GM12878 (cell line): Measurements from ENCODE around the gene HBZ. TPM values are rescaled to one million over a fixed set of nuclear protein-coding genes. Genes with fewer than 3 reads are reported as not detected.

Experiments
- ATAC-seq: fragments of 200-7000 bp; cut with Tn5 transposase; 3 replicates; pipeline ENCODE4 v1.9.1; 2020; ENCODE audit warnings: mild to moderate bottlenecking, moderate library complexity
- BruUV-seq: library from RNA; stranded (reverse); fragments of 400-500 nt; replicated peaks from 2 replicates; lab custom pipeline; 2021; lab: Mats Ljungman, UMichigan
- CTCF ChIA-PET: fragments of 300-600 bp; sonication (Branson Sonifier 250); formaldehyde crosslinking; extraction: SDS; loops from one replicate; lab custom pipeline; 2021; ENCODE audit warnings: inconsistent platforms; lab: Yijun Ruan, JAX
- POLR2A ChIA-PET: fragments of 350-600 bp; formaldehyde crosslinking; extraction: SDS; loops from one replicate; lab custom pipeline; 2021; ENCODE audit warnings: inconsistent platforms; lab: Charles Lee
- RAD21 ChIA-PET: fragments of 300-600 bp; sonication (Branson Sonifier 250); formaldehyde crosslinking; loops from one replicate; lab custom pipeline; 2023; ENCODE audit warnings: antibody characterized with exemption; ENCODE audit not compliant: unreplicated experiment; lab: Charles Lee
- SMC1A ChIA-PET: fragments of 300-600 bp; sonication (Branson Sonifier 250); formaldehyde crosslinking; loops from one replicate; lab custom pipeline; 2023; ENCODE audit not compliant: unreplicated experiment, uncharacterized antibody; lab: Charles Lee
- DNase-seq: peaks from one replicate; pipeline ENCODE4 v3.0.0-alpha.2; 2011; ENCODE audit warnings: low read depth, low spot score
- FAIRE-seq: peaks from 3 replicates; lab custom pipeline; 2011; peaks lifted over from hg19 to GRCh38; lab: Jason Lieb, UNC
- H2AFZ ChIP-seq: 2 replicates; pipeline ENCODE4 v1.6.0; 2011; ENCODE audit warnings: low read depth, low read length, control low read depth; ENCODE audit not compliant: control insufficient read depth
- H3K27ac ChIP-seq: 2 replicates; pipeline ENCODE4 v1.5.1; 2011; ENCODE audit warnings: control low read depth; ENCODE audit not compliant: control insufficient read depth, insufficient read depth
- H3K27me3 ChIP-seq, 2 experiments: replicated peaks in 1 of 2; 2 replicates each; pipeline versions ENCODE4 v1.6.0 to v1.6.1; 2011; ENCODE audit warnings: low read length in 1 of 2; ENCODE audit not compliant: control insufficient read depth in 2 of 2, insufficient read depth in 2 of 2
- H3K36me3 ChIP-seq, 2 experiments: 2 replicates each; pipeline ENCODE4 v1.5.1; 2011; ENCODE audit warnings: low read length in 1 of 2; ENCODE audit not compliant: control insufficient read depth in 2 of 2, insufficient read depth in 2 of 2
- H3K4me1 ChIP-seq: 2 replicates; pipeline ENCODE4 v1.6.1; 2011; ENCODE audit warnings: mild to moderate bottlenecking, low read length, moderate library complexity, mixed read lengths; ENCODE audit not compliant: control insufficient read depth, insufficient read depth
- H3K4me2 ChIP-seq: 2 replicates; pipeline ENCODE4 v1.6.0; 2011; ENCODE audit warnings: control low read depth; ENCODE audit not compliant: control insufficient read depth, insufficient read depth
- H3K4me3 ChIP-seq: fragments of 200-600 bp; sonication (generic); 2 replicates; pipeline ENCODE4 v1.5.1; 2016
- H3K79me2 ChIP-seq: 2 replicates; pipeline ENCODE4 v1.6.0; 2011; ENCODE audit warnings: low read length; ENCODE audit not compliant: control insufficient read depth, insufficient read depth
- H3K9ac ChIP-seq: 2 replicates; pipeline ENCODE4 v1.8.0; 2011; ENCODE audit warnings: low read length, control low read depth, mixed read lengths; ENCODE audit not compliant: control insufficient read depth, insufficient read depth
- H3K9me3 ChIP-seq: replicated peaks from 3 replicates; pipeline ENCODE4 v1.5.1; 2011; ENCODE audit warnings: mild to moderate bottlenecking, low read length; ENCODE audit not compliant: control insufficient read depth, insufficient read depth
- H4K20me1 ChIP-seq: 2 replicates; pipeline ENCODE4 v1.6.0; 2011; ENCODE audit not compliant: control insufficient read depth, insufficient read depth
- BACH1 ChIP-seq: fragments of 450-650 bp; IDR thresholded peaks from 2 replicates; pipeline ENCODE4 v1.6.1; 2017; ENCODE audit warnings: mild to moderate bottlenecking, borderline replicate concordance
- CBX3 ChIP-seq: fragments of 200-600 bp; sonication (generic); IDR thresholded peaks from 2 replicates; pipeline ENCODE4 v1.6.1; 2016; ENCODE audit warnings: low read depth, borderline replicate concordance
- MEF2B ChIP-seq: fragments of 450-650 bp; IDR thresholded peaks from 2 replicates; pipeline ENCODE4 v1.6.1; 2018; ENCODE audit warnings: mild to moderate bottlenecking, moderate library complexity; ENCODE audit not compliant: partially characterized antibody, poor library complexity, severe bottlenecking
- NR2C1 ChIP-seq: fragments of 450-650 bp; IDR thresholded peaks from 2 replicates; pipeline ENCODE4 v1.6.1; 2017; ENCODE audit warnings: antibody characterized with exemption, mild to moderate bottlenecking, moderate library complexity
- SMC3 ChIP-seq: IDR thresholded peaks from 2 replicates; pipeline ENCODE4 v1.6.1; 2011; ENCODE audit warnings: low read length, improper control_type of control experiment, borderline replicate concordance
- ZNF592 ChIP-seq: fragments of 450-650 bp; IDR thresholded peaks from 2 replicates; pipeline ENCODE4 v1.6.1; 2017; ENCODE audit warnings: mild to moderate bottlenecking, moderate library complexity
- WGBS: methylation state at CpG from one replicate; pipeline ENCODE4 v1.1.6; 2016; ENCODE audit warnings: low lambda C conversion rate; ENCODE audit not compliant: insufficient replicate concordance, insufficient coverage; ENCODE audit errors: missing lambda C conversion rate; 5-methylcytosine and 5-hydroxymethylcytosine counted together
- in situ Hi-C: fragments of 300-500 bp; cut with MboI; formaldehyde crosslinking; loops from 9 replicates; pipeline ENCODE4 v1.14.3; 2018; ENCODE audit warnings: mixed read lengths
- intact Hi-C: fragments of 100-400 bp; cut with micrococcal nuclease; formaldehyde crosslinking; loops from one replicate; pipeline ENCODE4 v1.14.2; 2022; ENCODE audit not compliant: unreplicated experiment
- polyA plus RNA-seq, 11 experiments: library from polyadenylated mRNA; depleted of rRNA in 4 of 11; unstranded in 6 of 11; stranded (reverse) in 5 of 11; fragments of >200 nt; fragmentation: Nextera tagmentation in 4 of 11; fragmentation: Illumina TruSeq in 1 of 11; extraction: Ambion mirVana in 4 of 11; extraction: Trizol in 1 of 11; gene quantifications; 1 replicate in 1 of 11; 2 replicates in 10 of 11; pipeline versions ENCODE4 v1.2.1 to v1.2.3, GENCODE V29; 2011 to 2016; ENCODE audit warnings: inconsistent platforms in 2 of 11, missing spikeins in 2 of 11, low read depth in 1 of 11
- total RNA-seq, 4 experiments: library from RNA; depleted of rRNA in 3 of 4; stranded (reverse); fragments of >200 nt in 3 of 4; fragmentation: Illumina TruSeq in 1 of 4; extraction: Trizol in 1 of 4; gene quantifications; 2 replicates each; pipeline versions ENCODE4 v1.2.1 to v1.2.3, GENCODE V29; 2013 to 2021
- TF ChIP-seq, protein P1 (sequence below): fragments of 450-650 bp; IDR thresholded peaks from 2 replicates; pipeline ENCODE4 v1.6.1; 2018; ENCODE audit warnings: borderline replicate concordance, mild to moderate bottlenecking; ENCODE audit not compliant: partially characterized antibody
- TF ChIP-seq, protein P2 (sequence below): fragments of 450-650 bp; conservative IDR thresholded peaks from 2 replicates; pipeline ENCODE4 v1.6.1; 2017; ENCODE audit warnings: mild to moderate bottlenecking, moderate library complexity

Gene HBZ
- total and polyA plus RNA-seq, 10 of the 15 experiments (the other 5 are each of a cell fraction or from before 2014, with no cell fraction given): 0.49 TPM; not detected in 9

DNA sequence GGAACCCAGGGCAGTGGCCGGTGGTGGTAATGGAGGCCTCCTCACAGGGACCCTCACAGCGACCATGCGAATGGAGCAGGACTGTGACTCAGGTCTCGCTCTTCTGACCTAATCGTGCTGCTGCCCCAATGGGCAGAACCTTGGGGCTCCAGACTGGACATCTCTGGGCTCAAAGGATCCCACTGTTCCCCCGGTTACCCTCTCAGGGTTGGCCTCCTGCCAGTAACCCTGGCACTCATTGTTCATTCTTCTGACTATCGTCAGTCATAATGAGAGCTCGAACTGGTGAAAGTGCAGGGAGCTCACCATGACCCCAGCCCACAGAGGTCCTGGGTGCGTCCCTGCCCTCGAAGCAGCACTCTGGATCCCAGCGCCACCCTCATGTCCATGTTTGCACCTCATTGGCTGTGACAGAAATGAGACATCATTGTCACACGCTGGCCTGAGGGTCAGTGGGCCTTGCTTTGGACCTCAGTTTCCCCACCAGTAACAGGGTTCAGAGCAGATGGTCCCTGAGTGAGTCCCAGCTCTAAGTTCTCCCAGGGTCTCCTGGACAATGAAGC is 10.0 kb upstream of the HBZ start (continued):
- TF ChIP-seq, protein P1, sequence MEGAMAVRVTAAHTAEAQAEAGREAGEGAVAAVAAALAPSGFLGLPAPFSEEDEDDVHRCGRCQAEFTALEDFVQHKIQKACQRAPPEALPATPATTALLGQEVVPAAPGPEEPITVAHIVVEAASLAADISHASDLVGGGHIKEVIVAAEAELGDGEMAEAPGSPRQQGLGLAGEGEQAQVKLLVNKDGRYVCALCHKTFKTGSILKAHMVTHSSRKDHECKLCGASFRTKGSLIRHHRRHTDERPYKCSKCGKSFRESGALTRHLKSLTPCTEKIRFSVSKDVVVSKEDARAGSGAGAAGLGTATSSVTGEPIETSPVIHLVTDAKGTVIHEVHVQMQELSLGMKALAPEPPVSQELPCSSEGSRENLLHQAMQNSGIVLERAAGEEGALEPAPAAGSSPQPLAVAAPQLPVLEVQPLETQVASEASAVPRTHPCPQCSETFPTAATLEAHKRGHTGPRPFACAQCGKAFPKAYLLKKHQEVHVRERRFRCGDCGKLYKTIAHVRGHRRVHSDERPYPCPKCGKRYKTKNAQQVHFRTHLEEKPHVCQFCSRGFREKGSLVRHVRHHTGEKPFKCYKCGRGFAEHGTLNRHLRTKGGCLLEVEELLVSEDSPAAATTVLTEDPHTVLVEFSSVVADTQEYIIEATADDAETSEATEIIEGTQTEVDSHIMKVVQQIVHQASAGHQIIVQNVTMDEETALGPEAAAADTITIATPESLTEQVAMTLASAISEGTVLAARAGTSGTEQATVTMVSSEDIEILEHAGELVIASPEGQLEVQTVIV: no peak

DNA sequence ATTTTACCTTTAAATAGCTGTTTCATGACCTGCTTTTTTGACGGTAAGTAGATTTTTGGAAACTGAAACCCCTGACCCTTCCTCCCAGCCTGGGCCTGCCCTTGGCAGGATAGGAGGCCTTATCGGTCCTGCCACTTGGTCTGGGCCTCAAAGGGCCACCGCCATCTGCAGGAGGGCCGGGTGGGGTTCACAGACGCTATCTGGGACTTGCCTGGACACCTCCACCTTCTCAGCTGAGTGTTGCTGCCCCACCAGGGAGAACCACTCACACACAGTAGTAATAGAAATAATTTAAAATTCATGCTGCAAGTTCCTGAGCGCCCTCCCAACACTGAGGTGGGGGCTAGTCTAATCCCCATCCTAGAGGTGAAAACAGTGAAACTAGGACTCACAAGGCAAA is 9.4 kb upstream of the HBZ start:
- Histone ChIP-seq H3K36me3 (no peaks in the 10 kb centered on the region), H3K79me2 (no peaks in the 10 kb centered on the region; the same call in 1 of the 2 replicates), H3K9me3 (no peaks in the 10 kb centered on the region), H3K4me1 (no peaks in the 10 kb centered on the region), H3K4me2 (no peak overlapping the region), H3K9ac (no peak overlapping the region), H3K4me3 (no peak overlapping the region), H3K27ac (no peak overlapping the region), H4K20me1 (no peaks in the 10 kb centered on the region), H3K27me3 (no peaks in the 10 kb centered on the region), H2AFZ (no peak overlapping the region)
- no peak for FAIRE-seq
- ChIA-PET CTCF (interaction anchor here (0.9 to 1.3 kb wide), 2 partner anchors 18 to 36 kb away, joined by 3 to 4 read pairs; no protein-coding TSS in a partner anchor), RAD21 (no interaction called here), POLR2A (no interaction called here), SMC1A (no interaction called here)
- no TSS peak for BruUV-seq
- no peak for DNase-seq
- intact Hi-C loops (no loop called here), in situ Hi-C loops (no loop called here)
- WGBS: 32% methylated on average over 6 of the region's 6 CpGs
- ATAC-seq: no peak
- TF ChIP-seq ZNF592 (no peak), MEF2B (no peak), NR2C1 (no peak), BACH1 (no peak), CBX3 (no peak), SMC3 (no peak)
- TF ChIP-seq, protein P2, sequence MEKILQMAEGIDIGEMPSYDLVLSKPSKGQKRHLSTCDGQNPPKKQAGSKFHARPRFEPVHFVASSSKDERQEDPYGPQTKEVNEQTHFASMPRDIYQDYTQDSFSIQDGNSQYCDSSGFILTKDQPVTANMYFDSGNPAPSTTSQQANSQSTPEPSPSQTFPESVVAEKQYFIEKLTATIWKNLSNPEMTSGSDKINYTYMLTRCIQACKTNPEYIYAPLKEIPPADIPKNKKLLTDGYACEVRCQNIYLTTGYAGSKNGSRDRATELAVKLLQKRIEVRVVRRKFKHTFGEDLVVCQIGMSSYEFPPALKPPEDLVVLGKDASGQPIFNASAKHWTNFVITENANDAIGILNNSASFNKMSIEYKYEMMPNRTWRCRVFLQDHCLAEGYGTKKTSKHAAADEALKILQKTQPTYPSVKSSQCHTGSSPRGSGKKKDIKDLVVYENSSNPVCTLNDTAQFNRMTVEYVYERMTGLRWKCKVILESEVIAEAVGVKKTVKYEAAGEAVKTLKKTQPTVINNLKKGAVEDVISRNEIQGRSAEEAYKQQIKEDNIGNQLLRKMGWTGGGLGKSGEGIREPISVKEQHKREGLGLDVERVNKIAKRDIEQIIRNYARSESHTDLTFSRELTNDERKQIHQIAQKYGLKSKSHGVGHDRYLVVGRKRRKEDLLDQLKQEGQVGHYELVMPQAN: no peak
